NCI-H1694 (cell line): ENCODE data around the gene KMT2E.
A peak's percentile ranks its signal among the peaks of the same experiment; 100 is the strongest.

Source experiments
- DNase-seq: peaks from one replicate; lab custom pipeline; 2025; lab: John Stamatoyannopoulos, UW

KMT2E gene

GRCh38 chr7:105130048-105130447 lies 116.0 kb downstream of the KMT2E start:
- DNase-seq = no peak

GRCh38 chr7:105130580-105130979 lies 116.6 kb downstream of the KMT2E start:
- DNase-seq = no peak

- no peak for DNase-seq
These were observed 117.1 kb downstream of the KMT2E start for GRCh38 chr7:105131033-105131656.

- DNase-seq = no peak
These were observed 117.9 kb downstream of the KMT2E start for GRCh38 chr7:105131890-105132289.

GRCh38 chr7:105132335-105132734 lies 118.3 kb downstream of the KMT2E start:
- no peak for DNase-seq

GRCh38 chr7:105132835-105133234 lies 118.8 kb downstream of the KMT2E start:
- DNase-seq = no peak

GRCh38 chr7:105133358-105133757 lies 119.4 kb downstream of the KMT2E start:
- no peak for DNase-seq

- no peak for DNase-seq
These were observed 120.1 kb downstream of the KMT2E start for GRCh38 chr7:105133986-105134655.

- DNase-seq = no peak
These were observed 122.2 kb downstream of the KMT2E start for GRCh38 chr7:105136221-105136620.

- no peak for DNase-seq
These were observed 123.9 kb downstream of the KMT2E start for GRCh38 chr7:105137898-105138297.

- no peak for DNase-seq
These were observed 125.4 kb downstream of the KMT2E start for GRCh38 chr7:105139381-105139780.

GRCh38 chr7:105141068-105141467 lies 127.1 kb downstream of the KMT2E start:
- DNase-seq = peak; percentile 11

GRCh38 chr7:105149827-105150226 lies 135.8 kb downstream of the KMT2E start:
- no peak for DNase-seq

GRCh38 chr7:105151152-105151551 lies 137.1 kb downstream of the KMT2E start:
- DNase-seq = no peak

- DNase-seq = no peak
These were observed 139.5 kb downstream of the KMT2E start for GRCh38 chr7:105153531-105153930.

GRCh38 chr7:105154084-105154483 lies 140.1 kb downstream of the KMT2E start:
- DNase-seq = no peak

- no peak for DNase-seq
These were observed 142.7 kb downstream of the KMT2E start for GRCh38 chr7:105156731-105157130.

- no peak for DNase-seq
These were observed 143.3 kb downstream of the KMT2E start for GRCh38 chr7:105157278-105157677.

- no peak for DNase-seq
These were observed 147.4 kb downstream of the KMT2E start for GRCh38 chr7:105161366-105161765.
